ENCODE data around the gene STIP1.

- TF ChIP-seq POLR2A (IDR thresholded peaks at IDR 0.05; ENCODE audit: low read depth, low read length) (no peak), POLR2AphosphoS5 (IDR thresholded peaks at IDR 0.05; ENCODE audit: low read depth, low read length) (no peak), TAF1 (IDR thresholded peaks at IDR 0.05; ENCODE audit: borderline replicate concordance, low read depth, low read length) (no peak)
These were observed 59.4 kb downstream of the STIP1 start for GRCh38 chr11:64245401-64245796.
